Endothelial cell of umbilical vein (primary cell): Measurements from ENCODE around the gene BANF2. TPM values are rescaled to one million over a fixed set of nuclear protein-coding genes. Genes with fewer than 3 reads are reported as not detected.
"Not testable (repeated sequence)": the region's sequence is repeated elsewhere in the genome, so short reads cannot be mapped to it uniquely, and the experiment has no call there.

Experiments used
- BruUV-seq: library from RNA; stranded (reverse); fragments of 400-500 nt; replicated peaks from 2 replicates; lab custom pipeline; 2021; lab: Mats Ljungman, UMichigan
- CTCF ChIA-PET: fragments of 300-600, 350-600 bp; sonication (Branson Sonifier 250); formaldehyde crosslinking; loops from one replicate; lab custom pipeline; 2021; ENCODE audit warnings: antibody characterized with exemption, inconsistent platforms; lab: Charles Lee
- POLR2A ChIA-PET: fragments of 300-600, 350-600 bp; sonication (Branson Sonifier 250); formaldehyde crosslinking; loops from one replicate; lab custom pipeline; 2021; ENCODE audit warnings: antibody characterized with exemption, inconsistent platforms; lab: Charles Lee
- DNase-seq: peaks from one replicate; pipeline ENCODE4 v3.0.0-alpha.2; 2011; ENCODE audit warnings: low read depth, low spot score
- FAIRE-seq: peaks from 2 replicates; lab custom pipeline; 2011; peaks lifted over from hg19 to GRCh38; lab: Jason Lieb, UNC
- H2AFZ ChIP-seq: 2 replicates; pipeline ENCODE4 v1.6.0; 2012; ENCODE audit warnings: low read depth, low read length, control low read depth, inconsistent platforms
- H3K27ac ChIP-seq: 2 replicates; pipeline ENCODE4 v1.5.1; 2011; ENCODE audit warnings: low read depth, mild to moderate bottlenecking, control low read depth, low read length, moderate library complexity; ENCODE audit not compliant: insufficient read depth
- H3K27me3 ChIP-seq, 2 experiments: 2 replicates each; pipeline versions ENCODE4 v1.6.0 to v1.6.1; 2011; ENCODE audit warnings: low read length in 2 of 2, mixed read lengths in 1 of 2; ENCODE audit not compliant: control insufficient read depth in 2 of 2, insufficient read depth in 2 of 2
- H3K36me3 ChIP-seq, 2 experiments: 2 replicates in 1 of 2; 3 replicates in 1 of 2; pipeline ENCODE4 v1.5.1; 2011; ENCODE audit warnings: low read length in 2 of 2, mild to moderate bottlenecking in 1 of 2, moderate library complexity in 1 of 2; ENCODE audit not compliant: control insufficient read depth in 2 of 2, insufficient read depth in 2 of 2; ENCODE audit errors: extremely low read depth in 1 of 2
- H3K4me1 ChIP-seq: 3 replicates; pipeline ENCODE4 v1.5.1; 2011; ENCODE audit warnings: mild to moderate bottlenecking, low read length; ENCODE audit not compliant: control insufficient read depth, insufficient read depth; ENCODE audit errors: extremely low read depth
- H3K4me2 ChIP-seq: 2 replicates; pipeline ENCODE4 v1.6.1; 2011; ENCODE audit warnings: low read length, control low read depth, mixed read lengths; ENCODE audit not compliant: insufficient read depth
- H3K4me3 ChIP-seq, 3 experiments: fragments of 200-600 bp in 1 of 3; sonication (generic), shearing (Covaris generic) in 1 of 3; replicated peaks in 1 of 3; 2 replicates each; pipeline ENCODE4 v1.5.1; 2011 to 2016; ENCODE audit warnings: control low read depth in 3 of 3, low read length in 3 of 3, mild to moderate bottlenecking in 2 of 3, inconsistent platforms in 1 of 3, low read depth in 1 of 3, moderate library complexity in 1 of 3; ENCODE audit not compliant: insufficient read depth in 1 of 3
- H3K79me2 ChIP-seq: 2 replicates; pipeline ENCODE4 v1.6.0; 2012; ENCODE audit warnings: low read length, inconsistent platforms; ENCODE audit not compliant: control insufficient read depth, insufficient read depth
- H3K9ac ChIP-seq: replicated peaks from 2 replicates; pipeline ENCODE3; 2011; ENCODE audit warnings: low read length, control low read depth; ENCODE audit not compliant: insufficient read depth; ENCODE audit errors: extremely low read depth
- H3K9me1 ChIP-seq: replicated peaks from 3 replicates; pipeline ENCODE4 v1.6.0; 2011; ENCODE audit warnings: mild to moderate bottlenecking, low read length; ENCODE audit not compliant: control insufficient read depth, insufficient read depth; ENCODE audit errors: extremely low read depth
- H3K9me3 ChIP-seq: replicated peaks from 2 replicates; pipeline ENCODE4 v1.5.1; 2012; ENCODE audit warnings: low read length, inconsistent platforms; ENCODE audit not compliant: control insufficient read depth, insufficient read depth
- H4K20me1 ChIP-seq: replicated peaks from 2 replicates; pipeline ENCODE3; 2011; ENCODE audit warnings: mild to moderate bottlenecking, low read length; ENCODE audit not compliant: control insufficient read depth, insufficient read depth; ENCODE audit errors: extremely low read depth
- EZH2 ChIP-seq: IDR thresholded peaks from 2 replicates; pipeline ENCODE4 v1.6.1; 2012; ENCODE audit warnings: borderline replicate concordance, low read depth, mild to moderate bottlenecking, moderate library complexity, low read length, inconsistent platforms; ENCODE audit not compliant: severe bottlenecking
- FOS ChIP-seq: IDR thresholded peaks from 2 replicates; pipeline ENCODE4 v1.6.1; 2011; ENCODE audit warnings: mild to moderate bottlenecking, low read length, moderate library complexity, borderline replicate concordance; ENCODE audit not compliant: insufficient read depth
- GATA2 ChIP-seq: IDR thresholded peaks from 2 replicates; pipeline ENCODE4 v1.7.0; 2011; ENCODE audit warnings: low read depth, mild to moderate bottlenecking, moderate library complexity, mixed read lengths, low read length; ENCODE audit not compliant: insufficient read length, insufficient read depth
- JUN ChIP-seq: IDR thresholded peaks from 2 replicates; pipeline ENCODE4 v1.6.1; 2011; ENCODE audit warnings: borderline replicate concordance, low read depth; ENCODE audit not compliant: insufficient read length, insufficient read depth
- POLR2A ChIP-seq: IDR thresholded peaks from 2 replicates; pipeline ENCODE4 v1.6.1; 2012; ENCODE audit warnings: low read depth, mild to moderate bottlenecking, control low read depth, low read length
- dilution Hi-C: fragments of 300-500 bp; cut with MboI; formaldehyde crosslinking; loops from one replicate; pipeline ENCODE4 v1.15.0; 2019; ENCODE audit warnings: low sequenced_read_pairs; ENCODE audit not compliant: extremely low pct_ligation_motif_present
- intact Hi-C: fragments of 100-400 bp; cut with micrococcal nuclease; formaldehyde crosslinking; loops from one replicate; pipeline ENCODE4 v1.10.0; 2022
- polyA plus RNA-seq, 4 experiments: library from polyadenylated mRNA; depleted of rRNA in 3 of 4; stranded (reverse) in 3 of 4; unstranded in 1 of 4; fragments of >200 nt; gene quantifications; 2 replicates each; pipeline versions ENCODE4 v1.2.1 to v1.2.3, GENCODE V29; 2011 to 2012; ENCODE audit warnings: missing spikeins in 1 of 4
- total RNA-seq: library from RNA; stranded (reverse); gene quantifications from 2 replicates; pipeline ENCODE4 v1.2.3, GENCODE V29; 2021
- TF ChIP-seq, protein P1 (sequence below): IDR thresholded peaks from 2 replicates; pipeline ENCODE4 v1.6.1; 2011; ENCODE audit not compliant: insufficient read depth, insufficient read length
- TF ChIP-seq, protein P2 (sequence below), 2 donors: IDR thresholded peaks; 1 replicate in 1 of 2; 2 replicates in 1 of 2; pipeline ENCODE4 v1.5.1; 2011; ENCODE audit warnings: low read length in 2 of 2, mild to moderate bottlenecking in 2 of 2, moderate library complexity in 2 of 2, control low read depth in 1 of 2, inconsistent platforms in 1 of 2, low read depth in 1 of 2; ENCODE audit not compliant: insufficient read depth in 1 of 2; ENCODE audit errors: extremely low read depth in 1 of 2

Gene BANF2
- total and polyA plus RNA-seq, 2 donors (not counting 3 experiments of a cell fraction or from before 2014, with no cell fraction given) = not detected

DNA sequence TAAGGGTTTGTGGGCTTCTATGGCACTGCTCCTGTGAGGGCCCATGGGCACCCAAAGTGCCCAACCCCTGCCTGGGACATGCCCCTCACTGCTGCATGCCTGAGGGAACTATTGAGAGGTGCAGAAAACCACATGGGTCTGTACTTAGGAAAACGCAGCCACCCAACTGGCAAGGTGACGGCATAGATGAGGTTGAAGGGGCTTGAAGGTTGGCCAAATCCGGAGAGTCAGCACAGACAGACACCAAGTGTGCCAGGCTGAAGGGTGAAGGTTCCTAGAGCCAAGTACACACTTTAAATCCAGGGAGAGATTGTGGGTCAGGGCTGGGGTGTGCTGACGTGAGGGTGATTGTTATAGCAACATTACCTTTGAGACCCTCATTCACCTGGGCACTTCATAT lies 6.2 kb downstream of the BANF2 start:
- H3K4me2 ChIP-seq = no peak overlapping the region
- ChIA-PET POLR2A (no interaction called here), CTCF (no interaction called here)
- TF ChIP-seq GATA2 (no peak), POLR2A (no peak), JUN (no peak)
- TF ChIP-seq, protein P1, sequence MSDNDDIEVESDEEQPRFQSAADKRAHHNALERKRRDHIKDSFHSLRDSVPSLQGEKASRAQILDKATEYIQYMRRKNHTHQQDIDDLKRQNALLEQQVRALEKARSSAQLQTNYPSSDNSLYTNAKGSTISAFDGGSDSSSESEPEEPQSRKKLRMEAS = no peak
- TF ChIP-seq, protein P2, sequence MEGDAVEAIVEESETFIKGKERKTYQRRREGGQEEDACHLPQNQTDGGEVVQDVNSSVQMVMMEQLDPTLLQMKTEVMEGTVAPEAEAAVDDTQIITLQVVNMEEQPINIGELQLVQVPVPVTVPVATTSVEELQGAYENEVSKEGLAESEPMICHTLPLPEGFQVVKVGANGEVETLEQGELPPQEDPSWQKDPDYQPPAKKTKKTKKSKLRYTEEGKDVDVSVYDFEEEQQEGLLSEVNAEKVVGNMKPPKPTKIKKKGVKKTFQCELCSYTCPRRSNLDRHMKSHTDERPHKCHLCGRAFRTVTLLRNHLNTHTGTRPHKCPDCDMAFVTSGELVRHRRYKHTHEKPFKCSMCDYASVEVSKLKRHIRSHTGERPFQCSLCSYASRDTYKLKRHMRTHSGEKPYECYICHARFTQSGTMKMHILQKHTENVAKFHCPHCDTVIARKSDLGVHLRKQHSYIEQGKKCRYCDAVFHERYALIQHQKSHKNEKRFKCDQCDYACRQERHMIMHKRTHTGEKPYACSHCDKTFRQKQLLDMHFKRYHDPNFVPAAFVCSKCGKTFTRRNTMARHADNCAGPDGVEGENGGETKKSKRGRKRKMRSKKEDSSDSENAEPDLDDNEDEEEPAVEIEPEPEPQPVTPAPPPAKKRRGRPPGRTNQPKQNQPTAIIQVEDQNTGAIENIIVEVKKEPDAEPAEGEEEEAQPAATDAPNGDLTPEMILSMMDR (IDR thresholded peaks at IDR 0.05; ENCODE audit: extremely low read depth in 1 of 2, insufficient read depth in 1 of 2, low read depth in 1 of 2, low read length in 2 of 2) = no peak
- no peaks in the 10 kb centered on the region for H3K9me3 ChIP-seq
- no TSS peak for BruUV-seq
- no peaks in the 10 kb centered on the region for H3K9me1 ChIP-seq
- H3K36me3 ChIP-seq = no peaks in the 10 kb centered on the region
- FAIRE-seq = no peak
- dilution Hi-C loops = no loop called here
- intact Hi-C loops = no loop called here
- no peak overlapping the region for H2AFZ ChIP-seq
- H3K79me2 ChIP-seq = no peaks in the 10 kb centered on the region
- no peaks in the 10 kb centered on the region for H4K20me1 ChIP-seq
- no peak overlapping the region for H3K9ac ChIP-seq
- no peak overlapping the region for H3K27ac ChIP-seq
- no peak for DNase-seq
- H3K27me3 ChIP-seq = no peaks in the 10 kb centered on the region
- H3K4me3 ChIP-seq = no peak overlapping the region
- no peaks in the 10 kb centered on the region for H3K4me1 ChIP-seq

DNA sequence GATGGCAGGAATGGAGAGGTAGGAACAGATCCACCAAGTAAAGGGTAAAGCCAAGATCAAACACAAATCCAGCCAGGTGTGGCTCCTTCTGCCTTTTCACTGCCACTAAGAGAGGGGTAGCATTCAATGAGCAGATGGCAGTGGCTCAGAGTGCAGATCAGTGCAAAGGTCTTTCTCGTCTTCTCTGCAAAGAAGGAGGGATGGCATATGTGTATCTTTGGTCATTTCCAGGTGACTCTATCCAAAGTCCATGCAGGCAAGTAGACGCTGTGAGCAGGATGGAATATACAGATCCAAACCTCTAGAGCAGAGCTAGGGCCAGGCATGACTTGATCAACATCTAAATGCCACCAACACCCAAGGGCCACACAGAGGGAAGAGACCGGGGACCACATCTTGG lies 6.9 kb downstream of the BANF2 start:
- Histone ChIP-seq H3K9ac (no peak overlapping the region), H3K9me3 (no peaks in the 10 kb centered on the region), H3K27me3 (no peaks in the 10 kb centered on the region), H3K4me2 (no peak overlapping the region), H3K27ac (no peak overlapping the region), H3K79me2 (no peaks in the 10 kb centered on the region), H2AFZ (no peak overlapping the region), H3K4me1 (no peaks in the 10 kb centered on the region), H3K9me1 (no peaks in the 10 kb centered on the region), H3K36me3 (no peaks in the 10 kb centered on the region), H4K20me1 (no peaks in the 10 kb centered on the region), H3K4me3 (no peak overlapping the region)
- no TSS peak for BruUV-seq
- FAIRE-seq = no peak
- intact Hi-C loops (no loop called here), dilution Hi-C loops (no loop called here)
- CTCF ChIA-PET = no interaction called here
- TF ChIP-seq FOS = no peak
- TF ChIP-seq, protein P1 = no peak
- TF ChIP-seq EZH2 = no peak
- TF ChIP-seq GATA2 = no peak
- DNase-seq = no peak
- POLR2A ChIA-PET = no interaction called here

DNA sequence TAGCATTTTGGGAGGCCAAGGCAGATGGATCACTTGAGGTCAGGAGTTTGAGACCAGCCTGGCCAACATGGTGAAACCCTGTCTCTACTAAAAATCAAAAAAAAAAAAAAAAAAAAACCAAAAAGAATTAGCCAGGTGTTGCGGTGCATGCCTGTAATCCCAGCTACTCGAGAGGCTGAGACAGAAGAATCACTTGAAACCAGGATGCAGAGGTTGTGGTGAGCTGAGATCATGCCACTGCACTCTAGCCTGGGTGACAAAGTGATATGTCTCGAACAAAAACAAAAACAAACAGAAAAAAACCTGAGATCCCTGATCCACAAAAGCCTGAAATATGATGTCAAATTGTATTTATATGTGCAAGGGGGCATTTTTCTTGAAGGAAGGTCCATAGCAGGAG lies 8.2 kb downstream of the BANF2 start:
- H2AFZ ChIP-seq, intact Hi-C loops, H3K9me1 ChIP-seq, FAIRE-seq, H3K27ac ChIP-seq, CTCF ChIA-PET, BruUV-seq, H3K4me1 ChIP-seq, H3K36me3 ChIP-seq, H3K27me3 ChIP-seq, H3K4me2 ChIP-seq, H3K9me3 ChIP-seq, H3K79me2 ChIP-seq, DNase-seq, H3K9ac ChIP-seq, H4K20me1 ChIP-seq, dilution Hi-C loops, H3K4me3 ChIP-seq, POLR2A ChIA-PET: not testable (repeated sequence)
